ENCODE data around the gene ATXN1.

Gene ATXN1

GRCh38 chr6:16369989-16370388, 391.3 kb downstream of the ATXN1 start:
- no peak overlapping the region for H3K4me3 ChIP-seq (replicated peaks; ENCODE audit: low read depth, low read length)
- DNase-seq (ENCODE audit: extremely low read depth, low read depth) = no peak
- no peak for TF ChIP-seq CTCF (IDR thresholded peaks at IDR 0.05; ENCODE audit: low read depth, low read length, missing control alignments)

GRCh38 chr6:16369140-16369745, 392.0 kb downstream of the ATXN1 start:
- DNase-seq (ENCODE audit: extremely low read depth, low read depth) = no peak
- TF ChIP-seq CTCF (IDR thresholded peaks at IDR 0.05; ENCODE audit: low read depth, low read length, missing control alignments) = no peak
- no peak overlapping the region for H3K4me3 ChIP-seq (replicated peaks; ENCODE audit: low read depth, low read length)

GRCh38 chr6:16367571-16367970, 393.7 kb downstream of the ATXN1 start:
- DNase-seq (ENCODE audit: extremely low read depth, low read depth) = no peak
- H3K4me3 ChIP-seq (replicated peaks; ENCODE audit: low read depth, low read length) = no peak overlapping the region
- no peak for TF ChIP-seq CTCF (IDR thresholded peaks at IDR 0.05; ENCODE audit: low read depth, low read length, missing control alignments)

GRCh38 chr6:16363749-16364148, 397.5 kb downstream of the ATXN1 start:
- no peak for TF ChIP-seq CTCF (IDR thresholded peaks at IDR 0.05; ENCODE audit: low read depth, low read length, missing control alignments)
- H3K4me3 ChIP-seq (replicated peaks; ENCODE audit: low read depth, low read length) = no peak overlapping the region
- DNase-seq (ENCODE audit: extremely low read depth, low read depth) = no peak

- DNase-seq (ENCODE audit: extremely low read depth, low read depth) = no peak
- no peak overlapping the region for H3K4me3 ChIP-seq (replicated peaks; ENCODE audit: low read depth, low read length)
- no peak for TF ChIP-seq CTCF (IDR thresholded peaks at IDR 0.05; ENCODE audit: low read depth, low read length, missing control alignments)
Observed at GRCh38 chr6:16362819-16363589, 398.3 kb downstream of the ATXN1 start.

- no peak for TF ChIP-seq CTCF (IDR thresholded peaks at IDR 0.05; ENCODE audit: low read depth, low read length, missing control alignments)
- no peak for DNase-seq (ENCODE audit: extremely low read depth, low read depth)
- no peak overlapping the region for H3K4me3 ChIP-seq (replicated peaks; ENCODE audit: low read depth, low read length)
Observed at GRCh38 chr6:16362296-16362695, 399.0 kb downstream of the ATXN1 start.

Data from HFF-Myc (cell line).